Measurements from ENCODE around the gene OR4D11.
"Not testable (repeated sequence)": the region's sequence is repeated elsewhere in the genome, so short reads cannot be mapped to it uniquely, and the experiment has no call there.

OR4D11 gene

DNA sequence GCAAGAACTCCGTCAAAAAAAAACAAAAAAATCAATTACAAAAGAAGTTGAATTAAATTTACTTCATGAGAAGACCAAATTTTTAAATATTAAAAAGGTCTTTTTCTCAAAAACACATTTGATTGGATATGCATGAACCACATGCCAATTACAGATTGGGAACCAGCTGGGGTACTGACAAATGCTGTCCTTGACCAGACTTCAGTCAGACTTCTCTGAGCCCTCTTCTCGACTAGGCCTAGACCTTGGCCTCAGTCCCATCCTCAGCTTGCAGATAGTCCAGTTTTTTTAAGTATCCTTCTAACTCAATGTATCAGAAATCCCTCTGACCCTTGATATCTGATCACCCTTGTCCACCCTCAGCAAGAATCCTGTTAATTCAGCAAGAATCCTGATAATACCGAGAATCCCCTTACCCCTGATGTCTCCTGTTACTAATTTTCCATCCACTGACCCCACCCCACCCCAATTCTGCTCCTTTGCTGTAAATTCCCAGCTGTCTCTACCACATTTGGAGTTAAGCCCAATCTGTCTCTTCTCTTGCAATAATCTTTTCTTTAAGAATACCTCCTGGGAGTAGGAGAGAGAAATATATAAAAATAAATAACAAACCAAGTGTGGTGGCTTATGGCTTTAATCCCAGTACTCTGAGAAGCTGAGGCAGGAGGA is 38.9 kb downstream of the OR4D11 start:
- no peak overlapping the region for H3K4me3 ChIP-seq
- H3K27ac ChIP-seq, result no peak overlapping the region
- H3K9me3 ChIP-seq (ENCODE audit: low read depth, low read length), result no peaks in the 10 kb centered on the region
- no peak for TF ChIP-seq POLR2AphosphoS5 (IDR thresholded peaks at IDR 0.05; ENCODE audit: borderline replicate concordance, low read depth, low read length)
- TF ChIP-seq EZH2 (IDR thresholded peaks at IDR 0.05), result no peak
- TF ChIP-seq FOXP2 (optimal IDR thresholded peaks at IDR 0.05; ENCODE audit: control extremely low read depth, extremely low read length, insufficient read depth), result no peak
- H3K9ac ChIP-seq (ENCODE audit: insufficient read length), result no peak overlapping the region
- H3K36me3 ChIP-seq (ENCODE audit: insufficient read depth, low read length), result no peaks in the 10 kb centered on the region
- no peak for DNase-seq (ENCODE audit: low read depth, low spot score)

DNA sequence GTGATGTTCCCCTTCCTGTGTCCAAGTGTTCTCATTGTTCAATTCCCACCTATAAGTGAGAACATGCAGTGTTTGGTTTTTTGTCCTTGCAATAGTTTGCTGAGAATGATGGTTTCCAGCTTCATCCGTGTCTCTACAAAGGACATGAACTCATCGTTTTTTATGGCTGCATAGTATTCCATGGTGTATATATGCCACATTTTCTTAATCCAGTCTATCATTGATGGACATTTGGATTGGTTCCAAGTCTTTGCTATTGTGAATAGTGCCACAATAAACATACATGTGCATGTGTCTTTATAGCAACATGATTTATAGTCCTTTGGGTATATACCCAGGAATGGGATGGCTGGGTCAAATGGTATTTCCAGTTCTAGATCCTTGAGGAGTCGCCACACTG is 40.3 kb downstream of the OR4D11 start:
- H3K27ac ChIP-seq; H3K4me3 ChIP-seq; H3K36me3 ChIP-seq (ENCODE audit: insufficient read depth, low read length); H3K9me3 ChIP-seq (ENCODE audit: low read depth, low read length); DNase-seq (ENCODE audit: low read depth, low spot score); H3K9ac ChIP-seq (ENCODE audit: insufficient read length): not testable (repeated sequence)

GRCh38 chr11:59544869-59545178 is 41.4 kb downstream of the OR4D11 start:
- no peaks in the 10 kb centered on the region for H3K36me3 ChIP-seq (ENCODE audit: insufficient read depth, low read length)
- H3K9ac ChIP-seq (ENCODE audit: insufficient read length), result no peak overlapping the region
- TF ChIP-seq FOXP2 (optimal IDR thresholded peaks at IDR 0.05; ENCODE audit: control extremely low read depth, extremely low read length, insufficient read depth) (no peak), POLR2AphosphoS5 (IDR thresholded peaks at IDR 0.05; ENCODE audit: borderline replicate concordance, low read depth, low read length) (no peak), EZH2 (IDR thresholded peaks at IDR 0.05) (no peak)
- no peak overlapping the region for H3K27ac ChIP-seq
- DNase-seq (ENCODE audit: low read depth, low spot score), result no peak
- no peaks in the 10 kb centered on the region for H3K9me3 ChIP-seq (ENCODE audit: low read depth, low read length)
- H3K4me3 ChIP-seq, result no peak overlapping the region

- H3K36me3 ChIP-seq (ENCODE audit: insufficient read depth, low read length), result no peaks in the 10 kb centered on the region
- TF ChIP-seq FOXP2 (optimal IDR thresholded peaks at IDR 0.05; ENCODE audit: control extremely low read depth, extremely low read length, insufficient read depth), result no peak
- TF ChIP-seq POLR2AphosphoS5 (IDR thresholded peaks at IDR 0.05; ENCODE audit: borderline replicate concordance, low read depth, low read length), result no peak
- TF ChIP-seq EZH2 (IDR thresholded peaks at IDR 0.05), result no peak
- H3K9me3 ChIP-seq (ENCODE audit: low read depth, low read length), result no peaks in the 10 kb centered on the region
- H3K27ac ChIP-seq, result no peak overlapping the region
- no peak overlapping the region for H3K9ac ChIP-seq (ENCODE audit: insufficient read length)
- no peak for DNase-seq (ENCODE audit: low read depth, low spot score)
- H3K4me3 ChIP-seq, result no peak overlapping the region
Measured at GRCh38 chr11:59545179-59546020, 42.0 kb downstream of the OR4D11 start.

DNA sequence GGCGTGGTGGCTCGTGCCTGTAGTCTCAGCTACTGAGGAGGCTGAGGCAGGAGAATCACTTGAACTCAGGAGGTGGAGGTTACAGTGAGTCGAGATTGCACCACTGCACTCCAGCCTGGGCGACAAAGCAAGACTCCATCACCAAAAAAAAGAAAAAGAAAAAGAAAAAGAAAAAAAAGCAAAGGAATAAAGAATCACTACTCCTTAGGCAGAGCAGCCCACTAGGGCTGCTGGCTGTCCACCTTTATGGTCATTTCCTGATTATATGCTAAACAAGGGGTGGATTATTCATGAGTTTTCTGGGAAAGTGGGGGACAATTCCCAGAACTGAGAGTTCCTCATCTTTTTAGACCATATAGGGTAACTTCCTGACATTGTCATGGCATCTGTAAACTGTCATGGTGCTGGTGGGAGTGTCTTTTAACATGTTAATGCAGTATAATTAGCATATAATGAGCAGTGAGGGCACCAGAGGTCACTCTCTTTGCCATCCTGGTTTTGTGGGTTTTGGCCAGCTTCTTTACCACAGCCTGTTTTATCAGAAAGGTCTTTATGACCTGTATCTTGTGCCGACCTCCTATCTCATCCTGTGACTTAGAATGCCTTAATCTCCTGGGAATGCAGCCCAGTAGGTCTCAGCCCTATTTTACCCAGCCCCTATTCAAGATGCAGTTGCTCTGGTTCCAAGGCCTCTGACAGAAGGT is 44.4 kb downstream of the OR4D11 start:
- H3K36me3 ChIP-seq (ENCODE audit: insufficient read depth, low read length); H3K4me3 ChIP-seq; H3K9me3 ChIP-seq (ENCODE audit: low read depth, low read length); H3K9ac ChIP-seq (ENCODE audit: insufficient read length); DNase-seq (ENCODE audit: low read depth, low spot score): not testable (repeated sequence)
- H3K27ac ChIP-seq, result 0 out of 2 replicates have a peak overlapping the region, but pooled peaks have one; percentile 25

- Histone ChIP-seq H3K4me3 (no peak overlapping the region), H3K9ac (ENCODE audit: insufficient read length) (no peak overlapping the region), H3K27ac (0 out of 2 replicates have a peak overlapping the region, but pooled peaks have one; percentile 25), H3K36me3 (ENCODE audit: insufficient read depth, low read length) (no peaks in the 10 kb centered on the region), H3K9me3 (ENCODE audit: low read depth, low read length) (no peaks in the 10 kb centered on the region)
- TF ChIP-seq POLR2AphosphoS5 (IDR thresholded peaks at IDR 0.05; ENCODE audit: borderline replicate concordance, low read depth, low read length) (no peak), EZH2 (IDR thresholded peaks at IDR 0.05) (no peak), FOXP2 (optimal IDR thresholded peaks at IDR 0.05; ENCODE audit: control extremely low read depth, extremely low read length, insufficient read depth) (no peak)
- no peak for DNase-seq (ENCODE audit: low read depth, low spot score)
Measured at GRCh38 chr11:59548309-59548656, 44.9 kb downstream of the OR4D11 start.

DNA sequence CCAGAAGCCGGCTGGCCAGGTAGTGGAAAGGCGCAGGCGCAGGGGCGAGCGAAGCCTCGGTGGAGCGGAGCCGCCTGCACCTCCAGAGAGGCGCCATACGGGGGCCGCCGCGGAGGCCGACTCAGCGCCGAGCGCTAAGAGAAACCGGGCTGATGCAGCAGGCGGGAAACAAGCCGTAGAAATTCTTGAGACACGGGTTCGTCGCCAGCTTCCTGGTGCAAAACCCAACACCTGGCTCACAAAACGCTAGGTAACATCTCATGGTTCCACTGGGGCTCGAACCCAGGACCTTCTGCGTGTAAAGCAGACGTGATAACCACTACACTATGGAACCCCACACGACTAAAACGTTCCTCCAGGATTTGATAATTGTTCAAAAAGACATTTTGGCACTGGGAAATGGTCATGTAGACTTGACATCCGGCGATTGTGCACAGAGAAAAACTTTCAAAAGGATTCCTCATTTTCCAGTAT is 47.0 kb downstream of the OR4D11 start:
- peak; percentile 97 for DNase-seq (ENCODE audit: low read depth, low spot score)
- peak overlapping the region; percentile 88 for H3K9ac ChIP-seq (ENCODE audit: insufficient read length)
- peak; percentile 35; the same call in 1 of the 2 replicates for TF ChIP-seq POLR2AphosphoS5 (IDR thresholded peaks at IDR 0.05; ENCODE audit: borderline replicate concordance, low read depth, low read length)
- TF ChIP-seq EZH2 (IDR thresholded peaks at IDR 0.05), result no peak
- TF ChIP-seq FOXP2 (optimal IDR thresholded peaks at IDR 0.05; ENCODE audit: control extremely low read depth, extremely low read length, insufficient read depth), result no peak
- H3K36me3 ChIP-seq (ENCODE audit: insufficient read depth, low read length), result no peaks in the 10 kb centered on the region
- H3K27ac ChIP-seq, result peak overlapping the region; percentile 97
- H3K4me3 ChIP-seq, result peak overlapping the region; percentile 84
- no peaks in the 10 kb centered on the region for H3K9me3 ChIP-seq (ENCODE audit: low read depth, low read length)

GRCh38 chr11:59550842-59551658 is 47.7 kb downstream of the OR4D11 start:
- H3K4me3 ChIP-seq, result peak overlapping the region; percentile 84
- H3K9ac ChIP-seq (ENCODE audit: insufficient read length), result peak overlapping the region; percentile 88
- no peaks in the 10 kb centered on the region for H3K36me3 ChIP-seq (ENCODE audit: insufficient read depth, low read length)
- TF ChIP-seq EZH2 (IDR thresholded peaks at IDR 0.05), result no peak
- TF ChIP-seq POLR2AphosphoS5 (IDR thresholded peaks at IDR 0.05; ENCODE audit: borderline replicate concordance, low read depth, low read length), result no peak
- TF ChIP-seq FOXP2 (optimal IDR thresholded peaks at IDR 0.05; ENCODE audit: control extremely low read depth, extremely low read length, insufficient read depth), result no peak
- no peaks in the 10 kb centered on the region for H3K9me3 ChIP-seq (ENCODE audit: low read depth, low read length)
- peak; percentile 95 for DNase-seq (ENCODE audit: low read depth, low spot score)
- H3K27ac ChIP-seq, result peak overlapping the region; percentile 97

All from SK-N-MC (cell line).